Measurements from ENCODE around the gene IFI27L2.

IFI27L2 gene

DNA sequence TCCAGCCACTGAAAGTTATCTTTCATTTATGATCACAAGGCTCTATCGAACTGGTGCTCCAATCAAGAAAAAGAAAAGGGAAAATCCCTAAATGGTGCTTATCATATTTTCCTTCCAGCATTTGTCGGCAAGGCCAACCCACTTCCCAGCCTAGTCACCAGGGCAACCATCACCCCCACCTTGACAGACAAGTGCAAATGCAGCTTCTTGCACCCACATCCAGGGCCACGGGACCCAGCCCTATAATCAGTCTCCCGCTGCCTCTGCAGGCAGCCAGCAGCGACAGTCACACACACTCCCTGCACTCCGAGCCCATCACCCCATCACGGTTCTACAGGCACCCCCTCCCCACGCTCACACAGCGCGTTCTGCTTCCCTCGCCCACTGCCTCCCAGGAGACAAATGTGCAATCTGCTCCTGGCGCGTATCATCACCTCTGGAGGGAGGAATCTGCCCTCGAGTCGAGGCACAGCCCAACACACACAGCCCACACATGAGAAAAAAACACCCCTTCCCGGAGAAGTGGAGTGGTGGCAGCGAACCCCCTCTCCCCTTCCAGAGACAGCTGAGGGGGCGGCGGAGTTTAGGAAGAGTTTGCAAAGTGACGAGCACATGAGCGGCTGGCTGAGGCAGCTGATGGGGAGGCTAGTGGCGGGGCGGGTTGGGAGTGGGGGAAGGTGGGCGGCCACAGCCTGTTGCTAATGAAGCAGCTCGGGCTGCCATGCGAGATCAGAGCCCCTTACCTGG is 35.5 kb upstream of the IFI27L2 start:
- H4K20me1 ChIP-seq (ENCODE audit: insufficient read depth, low read length), result no peaks in the 10 kb centered on the region
- H3K4me3 ChIP-seq (ENCODE audit: low read length), result no peak overlapping the region

DNA sequence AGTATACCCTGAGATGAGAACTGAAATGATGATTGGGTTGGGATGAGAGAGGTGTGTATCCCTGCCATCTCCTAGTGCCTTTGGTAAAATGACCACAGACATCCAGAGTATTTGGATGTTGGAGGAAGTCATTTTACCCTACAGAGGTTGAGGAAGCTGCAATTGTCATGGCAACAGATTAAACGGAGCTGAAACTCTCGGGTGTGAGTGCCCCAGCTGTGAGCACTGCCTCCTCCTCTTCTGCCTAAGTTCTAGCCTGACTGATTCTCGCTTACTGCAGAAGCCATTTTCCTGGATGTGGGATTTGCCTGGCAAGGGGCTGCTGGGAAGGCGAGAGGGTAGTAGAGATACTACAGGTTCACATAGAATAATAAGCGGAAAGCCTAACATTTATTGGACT is 34.4 kb upstream of the IFI27L2 start:
- TF ChIP-seq, protein P1, sequence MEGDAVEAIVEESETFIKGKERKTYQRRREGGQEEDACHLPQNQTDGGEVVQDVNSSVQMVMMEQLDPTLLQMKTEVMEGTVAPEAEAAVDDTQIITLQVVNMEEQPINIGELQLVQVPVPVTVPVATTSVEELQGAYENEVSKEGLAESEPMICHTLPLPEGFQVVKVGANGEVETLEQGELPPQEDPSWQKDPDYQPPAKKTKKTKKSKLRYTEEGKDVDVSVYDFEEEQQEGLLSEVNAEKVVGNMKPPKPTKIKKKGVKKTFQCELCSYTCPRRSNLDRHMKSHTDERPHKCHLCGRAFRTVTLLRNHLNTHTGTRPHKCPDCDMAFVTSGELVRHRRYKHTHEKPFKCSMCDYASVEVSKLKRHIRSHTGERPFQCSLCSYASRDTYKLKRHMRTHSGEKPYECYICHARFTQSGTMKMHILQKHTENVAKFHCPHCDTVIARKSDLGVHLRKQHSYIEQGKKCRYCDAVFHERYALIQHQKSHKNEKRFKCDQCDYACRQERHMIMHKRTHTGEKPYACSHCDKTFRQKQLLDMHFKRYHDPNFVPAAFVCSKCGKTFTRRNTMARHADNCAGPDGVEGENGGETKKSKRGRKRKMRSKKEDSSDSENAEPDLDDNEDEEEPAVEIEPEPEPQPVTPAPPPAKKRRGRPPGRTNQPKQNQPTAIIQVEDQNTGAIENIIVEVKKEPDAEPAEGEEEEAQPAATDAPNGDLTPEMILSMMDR (IDR thresholded peaks at IDR 0.05; ENCODE audit: low read depth, low read length), result no peak
- TF ChIP-seq EZH2phosphoT487 (IDR thresholded peaks at IDR 0.05; ENCODE audit: low read depth), result no peak
- no peaks in the 10 kb centered on the region for H3K4me1 ChIP-seq (ENCODE audit: low read length)
- no peak overlapping the region for H3K27ac ChIP-seq (ENCODE audit: low read length)
- H4K20me1 ChIP-seq (ENCODE audit: insufficient read depth, low read length), result no peaks in the 10 kb centered on the region
- no peaks in the 10 kb centered on the region for H3K27me3 ChIP-seq (ENCODE audit: low read depth, low read length)
- H3K36me3 ChIP-seq (replicated peaks; ENCODE audit: low read depth, low read length), result no peaks in the 10 kb centered on the region
- H3K4me2 ChIP-seq (ENCODE audit: low read length), result no peak overlapping the region
- no peaks in the 10 kb centered on the region for H3K9me3 ChIP-seq (ENCODE audit: insufficient read depth, low read length)
- H3K4me3 ChIP-seq (ENCODE audit: low read length), result no peak overlapping the region
- H2AFZ ChIP-seq (ENCODE audit: low read depth, low read length), result no peak overlapping the region
- H3K9ac ChIP-seq (ENCODE audit: low read length), result no peak overlapping the region
- H3K79me2 ChIP-seq (ENCODE audit: low read length), result no peaks in the 10 kb centered on the region

More for the DNA sequence above, 35.5 kb upstream of the IFI27L2 start:
- Histone ChIP-seq H3K79me2 (ENCODE audit: low read length) (no peaks in the 10 kb centered on the region), H3K9ac (ENCODE audit: low read length) (no peak overlapping the region), H3K9me3 (ENCODE audit: insufficient read depth, low read length) (no peaks in the 10 kb centered on the region), H3K27me3 (ENCODE audit: low read depth, low read length) (no peaks in the 10 kb centered on the region), H3K4me1 (ENCODE audit: low read length) (no peaks in the 10 kb centered on the region), H3K36me3 (replicated peaks; ENCODE audit: low read depth, low read length) (no peaks in the 10 kb centered on the region), H3K27ac (ENCODE audit: low read length) (no peak overlapping the region), H3K4me2 (ENCODE audit: low read length) (no peak overlapping the region), H2AFZ (ENCODE audit: low read depth, low read length) (no peak overlapping the region)
- TF ChIP-seq, protein P1 (IDR thresholded peaks at IDR 0.05; ENCODE audit: low read depth, low read length), result no peak
- no peak for TF ChIP-seq EZH2phosphoT487 (IDR thresholded peaks at IDR 0.05; ENCODE audit: low read depth)

DNA sequence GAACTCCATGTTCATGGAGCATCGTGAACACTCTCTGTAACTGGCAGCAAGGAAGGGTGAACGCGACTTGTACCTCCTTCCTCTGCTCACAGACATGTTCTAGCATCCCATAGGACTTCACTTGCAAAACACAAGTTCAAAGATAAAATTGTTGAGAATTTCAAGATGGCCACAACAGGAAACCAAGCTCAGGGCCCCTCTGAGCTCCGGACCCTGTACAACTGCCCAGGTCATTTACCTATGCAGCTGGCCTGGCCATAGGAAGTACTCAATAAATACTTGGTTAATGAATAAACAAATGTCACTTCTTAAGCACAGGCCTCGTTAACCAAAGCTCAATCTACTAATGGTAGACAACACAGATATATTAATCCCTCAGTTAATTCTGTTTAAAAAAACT is 33.1 kb upstream of the IFI27L2 start:
- no peak for TF ChIP-seq EZH2phosphoT487 (IDR thresholded peaks at IDR 0.05; ENCODE audit: low read depth)
- TF ChIP-seq, protein P1 (IDR thresholded peaks at IDR 0.05; ENCODE audit: low read depth, low read length), result no peak
- no peaks in the 10 kb centered on the region for H3K4me1 ChIP-seq (ENCODE audit: low read length)
- no peaks in the 10 kb centered on the region for H3K79me2 ChIP-seq (ENCODE audit: low read length)
- H4K20me1 ChIP-seq (ENCODE audit: insufficient read depth, low read length), result no peaks in the 10 kb centered on the region
- H3K27ac ChIP-seq (ENCODE audit: low read length), result no peak overlapping the region
- no peak overlapping the region for H3K9ac ChIP-seq (ENCODE audit: low read length)
- H3K4me3 ChIP-seq (ENCODE audit: low read length), result no peak overlapping the region
- peaks cover 10% of the 10 kb centered on the region for H3K27me3 ChIP-seq (ENCODE audit: low read depth, low read length)
- H3K9me3 ChIP-seq (ENCODE audit: insufficient read depth, low read length), result no peaks in the 10 kb centered on the region
- H3K36me3 ChIP-seq (replicated peaks; ENCODE audit: low read depth, low read length), result no peaks in the 10 kb centered on the region
- H3K4me2 ChIP-seq (ENCODE audit: low read length), result no peak overlapping the region
- H2AFZ ChIP-seq (ENCODE audit: low read depth, low read length), result no peak overlapping the region

DNA sequence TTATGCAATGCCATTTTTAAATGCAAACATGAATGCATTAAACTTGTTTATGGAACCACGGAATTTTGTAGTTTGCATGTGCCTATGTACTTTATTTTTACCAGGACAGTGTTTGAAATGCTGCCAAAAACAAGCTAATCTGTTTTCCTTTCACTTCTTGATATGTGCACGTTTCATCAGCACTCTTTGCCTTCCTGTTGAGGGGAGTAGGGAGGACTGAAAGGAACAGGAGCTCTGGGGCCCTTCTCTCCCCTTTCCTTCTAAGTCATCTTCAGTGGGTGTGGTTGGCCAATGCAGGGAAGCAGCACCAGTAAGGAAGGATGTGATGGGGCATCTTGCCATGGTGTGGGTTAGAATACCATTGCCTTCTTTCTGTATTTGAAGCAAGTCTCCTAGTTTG is 32.6 kb upstream of the IFI27L2 start:
- no peak overlapping the region for H3K27ac ChIP-seq (ENCODE audit: low read length)
- TF ChIP-seq, protein P1 (IDR thresholded peaks at IDR 0.05; ENCODE audit: low read depth, low read length), result no peak
- TF ChIP-seq EZH2phosphoT487 (IDR thresholded peaks at IDR 0.05; ENCODE audit: low read depth), result no peak
- H3K27me3 ChIP-seq (ENCODE audit: low read depth, low read length), result peaks cover 15% of the 10 kb centered on the region
- H3K9me3 ChIP-seq (ENCODE audit: insufficient read depth, low read length), result no peaks in the 10 kb centered on the region
- no peaks in the 10 kb centered on the region for H3K4me1 ChIP-seq (ENCODE audit: low read length)
- no peaks in the 10 kb centered on the region for H4K20me1 ChIP-seq (ENCODE audit: insufficient read depth, low read length)
- H3K9ac ChIP-seq (ENCODE audit: low read length), result no peak overlapping the region
- no peaks in the 10 kb centered on the region for H3K79me2 ChIP-seq (ENCODE audit: low read length)
- H2AFZ ChIP-seq (ENCODE audit: low read depth, low read length), result no peak overlapping the region
- no peak overlapping the region for H3K4me2 ChIP-seq (ENCODE audit: low read length)
- no peaks in the 10 kb centered on the region for H3K36me3 ChIP-seq (replicated peaks; ENCODE audit: low read depth, low read length)
- H3K4me3 ChIP-seq (ENCODE audit: low read length), result no peak overlapping the region

Measured in OCI-LY3 (cell line).